ENCODE results near the gene LDLRAP1.

LDLRAP1 gene

DNA sequence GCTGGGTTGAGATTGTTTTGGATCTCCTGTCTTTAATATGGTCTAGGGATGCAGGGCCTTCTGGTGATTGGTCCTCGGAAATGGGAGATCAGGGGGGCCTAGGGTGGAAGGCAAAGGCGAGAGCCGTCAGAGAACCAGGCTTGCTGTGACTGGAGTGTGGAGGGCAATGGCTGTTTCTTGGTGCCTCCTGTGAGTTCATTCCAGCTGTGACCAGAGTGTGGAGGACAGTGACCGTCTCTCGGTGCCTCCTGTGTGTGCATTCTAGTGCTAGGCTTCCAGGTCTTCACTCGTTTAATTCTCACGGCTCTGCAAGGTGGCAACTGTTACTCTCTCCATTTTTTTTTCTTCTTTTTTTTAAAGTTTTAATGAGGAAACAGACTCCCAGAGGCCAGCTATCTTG is 14.1 kb downstream of the LDLRAP1 start:
- no peak for DNase-seq
- Histone ChIP-seq H3K27me3 (no peaks in the 10 kb centered on the region), H3K4me3 (no peak overlapping the region), H3K9me3 (no peaks in the 10 kb centered on the region), H3K4me1 (peaks cover 0 to 42% (median 14%) of the 10 kb centered on the region in 4 donors), H3K36me3 (peaks cover 0 to 64% (median 34%) of the 10 kb centered on the region in 3 donors), H3K27ac (no peak overlapping the region)
- TF ChIP-seq, protein P1, sequence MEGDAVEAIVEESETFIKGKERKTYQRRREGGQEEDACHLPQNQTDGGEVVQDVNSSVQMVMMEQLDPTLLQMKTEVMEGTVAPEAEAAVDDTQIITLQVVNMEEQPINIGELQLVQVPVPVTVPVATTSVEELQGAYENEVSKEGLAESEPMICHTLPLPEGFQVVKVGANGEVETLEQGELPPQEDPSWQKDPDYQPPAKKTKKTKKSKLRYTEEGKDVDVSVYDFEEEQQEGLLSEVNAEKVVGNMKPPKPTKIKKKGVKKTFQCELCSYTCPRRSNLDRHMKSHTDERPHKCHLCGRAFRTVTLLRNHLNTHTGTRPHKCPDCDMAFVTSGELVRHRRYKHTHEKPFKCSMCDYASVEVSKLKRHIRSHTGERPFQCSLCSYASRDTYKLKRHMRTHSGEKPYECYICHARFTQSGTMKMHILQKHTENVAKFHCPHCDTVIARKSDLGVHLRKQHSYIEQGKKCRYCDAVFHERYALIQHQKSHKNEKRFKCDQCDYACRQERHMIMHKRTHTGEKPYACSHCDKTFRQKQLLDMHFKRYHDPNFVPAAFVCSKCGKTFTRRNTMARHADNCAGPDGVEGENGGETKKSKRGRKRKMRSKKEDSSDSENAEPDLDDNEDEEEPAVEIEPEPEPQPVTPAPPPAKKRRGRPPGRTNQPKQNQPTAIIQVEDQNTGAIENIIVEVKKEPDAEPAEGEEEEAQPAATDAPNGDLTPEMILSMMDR (IDR thresholded peaks at IDR 0.05) = no peak
- intact Hi-C loops (cut with DNase I; ENCODE audit: low total_unique reads) = no loop called here

- no peak for DNase-seq
- no peak overlapping the region for H3K4me3 ChIP-seq
- H3K36me3 ChIP-seq = peaks cover 5 to 78% (median 47%) of the 10 kb centered on the region in 3 donors
- TF ChIP-seq, protein P1 (IDR thresholded peaks at IDR 0.05) = no peak
- H3K9me3 ChIP-seq = no peaks in the 10 kb centered on the region
- no peak overlapping the region for H3K27ac ChIP-seq
- peaks cover 0 to 27% (median 11%) of the 10 kb centered on the region in 4 donors for H3K4me1 ChIP-seq
- intact Hi-C loops (cut with DNase I; ENCODE audit: low total_unique reads) = no loop called here
- H3K27me3 ChIP-seq = no peaks in the 10 kb centered on the region
Observed at GRCh38 chr1:25559031-25559430, 15.6 kb downstream of the LDLRAP1 start.

GRCh38 chr1:25560001-25560400 is 16.6 kb downstream of the LDLRAP1 start:
- Histone ChIP-seq H3K4me1 (peaks cover 0 to 23% (median 11%) of the 10 kb centered on the region in 4 donors), H3K36me3 (peaks cover 5 to 78% (median 45%) of the 10 kb centered on the region in 3 donors), H3K4me3 (no peak overlapping the region), H3K27me3 (no peaks in the 10 kb centered on the region), H3K27ac (no peak overlapping the region), H3K9me3 (no peaks in the 10 kb centered on the region)
- intact Hi-C loops (cut with DNase I; ENCODE audit: low total_unique reads) = no loop called here
- TF ChIP-seq, protein P1 (IDR thresholded peaks at IDR 0.05) = no peak
- DNase-seq = no peak

- no peak for DNase-seq
- Histone ChIP-seq H3K36me3 (peaks cover 5 to 85% (median 51%) of the 10 kb centered on the region in 3 donors), H3K4me3 (no peak overlapping the region), H3K4me1 (peaks cover 0 to 23% (median 15%) of the 10 kb centered on the region in 4 donors), H3K27ac (peak overlapping the region in 1 of 2 donors; percentile 6), H3K9me3 (no peaks in the 10 kb centered on the region), H3K27me3 (no peaks in the 10 kb centered on the region)
- TF ChIP-seq, protein P1 (IDR thresholded peaks at IDR 0.05) = no peak
- intact Hi-C loops (cut with DNase I; ENCODE audit: low total_unique reads) = no loop called here
Observed at GRCh38 chr1:25560788-25561187, 17.4 kb downstream of the LDLRAP1 start.

DNA sequence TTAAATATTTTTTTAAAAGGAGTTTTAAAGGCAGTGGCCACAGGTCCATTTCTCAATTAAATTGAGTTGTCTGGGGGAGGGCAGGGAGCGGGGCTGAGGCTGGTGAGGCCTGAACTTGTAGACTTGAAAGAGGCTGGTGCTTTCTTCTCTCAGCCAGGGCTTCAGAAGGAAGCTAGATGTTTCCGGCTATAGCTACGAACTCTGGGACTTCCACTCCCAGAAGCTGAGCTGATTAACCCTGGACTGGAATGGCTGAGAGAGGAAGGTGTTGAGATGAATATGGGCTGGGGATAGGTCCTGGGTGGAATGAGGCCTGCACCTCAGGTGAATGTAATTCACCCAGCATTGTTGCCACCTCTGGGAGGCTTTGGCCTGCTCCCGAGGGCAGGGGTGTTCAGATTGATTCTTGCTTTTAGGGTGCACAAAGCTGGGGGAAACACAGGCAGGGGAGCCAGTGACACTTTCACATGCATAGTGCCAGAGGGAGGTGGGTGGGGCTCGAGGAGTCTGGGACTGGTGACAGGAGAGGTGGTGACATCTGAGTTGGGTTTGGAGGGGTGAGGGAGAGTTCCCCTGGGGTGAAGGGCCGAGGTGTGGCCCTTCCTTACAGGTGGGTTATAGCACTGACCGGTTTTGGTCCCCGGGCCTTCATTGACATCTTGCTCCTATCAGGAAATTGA is 18.2 kb downstream of the LDLRAP1 start:
- Histone ChIP-seq H3K27ac (peak overlapping the region; percentile 12 to 16), H3K27me3 (no peaks in the 10 kb centered on the region), H3K36me3 (peaks cover 5 to 86% (median 51%) of the 10 kb centered on the region in 3 donors), H3K4me3 (no peak overlapping the region), H3K9me3 (no peaks in the 10 kb centered on the region), H3K4me1 (peaks cover 0 to 23% (median 14%) of the 10 kb centered on the region in 4 donors)
- intact Hi-C loops (cut with DNase I; ENCODE audit: low total_unique reads) = no loop called here
- no peak for DNase-seq
- TF ChIP-seq, protein P1 (IDR thresholded peaks at IDR 0.05) = no peak
